SKM-1 treated with dmso at 0.1 percent for 144 hours (cell line): ENCODE results near the gene VHLL.

Source experiments
- DNase-seq: peaks from one replicate; lab custom pipeline; 2025; ENCODE audit not compliant: unreplicated experiment; lab: John Stamatoyannopoulos, UW

VHLL gene

GRCh38 chr1:156257711-156258110, 41.4 kb downstream of the VHLL start:
- DNase-seq, result no peak

DNA sequence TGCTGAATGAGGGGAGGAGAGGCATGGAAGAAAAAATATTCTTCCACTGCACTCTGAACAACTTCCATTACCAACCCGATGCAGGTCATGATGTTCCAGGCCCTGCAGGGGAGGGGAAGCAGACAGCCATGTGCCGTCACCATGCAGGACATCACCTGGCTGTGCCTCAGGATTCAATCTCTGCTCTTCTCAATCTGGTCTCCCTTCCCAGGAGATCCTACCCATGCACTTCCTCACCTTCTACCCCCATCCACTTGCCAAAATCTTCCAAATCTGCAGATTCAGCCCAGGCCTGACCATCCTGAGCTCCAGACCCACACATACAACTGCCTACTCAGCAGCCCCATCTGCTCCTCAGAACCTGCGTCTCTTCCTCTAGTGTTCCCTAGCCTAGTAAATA, 45.5 kb downstream of the VHLL start:
- no peak for DNase-seq

GRCh38 chr1:156251527-156251926, 47.6 kb downstream of the VHLL start:
- DNase-seq, result no peak

DNA sequence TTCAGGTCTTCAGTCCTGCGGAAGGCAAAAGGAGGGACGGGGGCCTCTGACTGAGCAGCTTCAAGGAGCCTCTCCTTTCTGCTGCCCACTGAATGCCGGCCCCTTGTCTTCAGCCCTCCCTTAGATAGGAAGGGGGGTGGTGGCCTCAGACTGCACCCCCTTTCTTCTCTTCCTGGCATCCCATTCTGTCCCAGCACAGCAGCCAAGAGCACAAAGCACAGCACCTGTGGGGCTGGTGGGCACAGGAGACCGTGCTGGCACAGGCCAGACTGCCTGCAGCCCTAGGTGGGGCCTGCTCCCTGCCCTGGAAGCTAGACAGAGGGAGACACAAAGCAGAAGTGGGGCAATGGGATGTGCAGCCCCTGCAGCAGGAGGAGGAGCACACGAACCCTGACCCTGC, 49.5 kb downstream of the VHLL start:
- DNase-seq, result no peak
